Epithelial cell of esophagus (primary cell): ENCODE results near the gene PMIS2.

Source experiments
- DNase-seq: peaks from one replicate; pipeline ENCODE4 v3.0.0; 2010; ENCODE audit warnings: low read depth
- H3K4me3 ChIP-seq: 2 replicates; pipeline ENCODE4 v1.5.1; 2011; ENCODE audit warnings: mild to moderate bottlenecking, low read length, control low read depth
- CTCF ChIP-seq: IDR thresholded peaks from 2 replicates; pipeline ENCODE4 v1.5.1; 2011; ENCODE audit warnings: low read depth, mild to moderate bottlenecking, low read length, control low read depth, inconsistent platforms; ENCODE audit not compliant: insufficient read depth; ENCODE audit errors: missing control alignments

The PMIS2 gene

GRCh38 chr19:35544110-35544802 is 41.7 kb upstream of the PMIS2 start:
- no peak for TF ChIP-seq CTCF
- peak overlapping the region; percentile 75 for H3K4me3 ChIP-seq
- no peak for DNase-seq

GRCh38 chr19:35545001-35545854 is 40.7 kb upstream of the PMIS2 start, which contains the start of gene TMEM147:
TSS of gene TMEM147 (plus strand) at chr19:35545626. CDS start at chr19:35545740, 114 bp downstream.
- H3K4me3 ChIP-seq: peak within 1 kb of the TSS; percentile 75
- no peak for TF ChIP-seq CTCF
- peak; percentile 88 for DNase-seq

- H3K4me3 ChIP-seq: peak overlapping the region; percentile 75
- DNase-seq: peak; percentile 47
Measured at GRCh38 chr19:35545855-35546381, 40.1 kb upstream of the PMIS2 start.

GRCh38 chr19:35546532-35546931 is 39.4 kb upstream of the PMIS2 start:
- no peak for TF ChIP-seq CTCF
- peak overlapping the region; percentile 75 for H3K4me3 ChIP-seq
- no peak for DNase-seq

More at GRCh38 chr19:35545855-35546381, 40.1 kb upstream of the PMIS2 start:
- TF ChIP-seq CTCF: no peak

- H3K4me3 ChIP-seq: no peak overlapping the region
- peak; percentile 79 for DNase-seq
- TF ChIP-seq CTCF: peak; percentile 76
Measured at GRCh38 chr19:35549174-35549788, 36.7 kb upstream of the PMIS2 start.

- no peak for DNase-seq
- TF ChIP-seq CTCF: no peak
- H3K4me3 ChIP-seq: no peak overlapping the region
Measured at GRCh38 chr19:35549879-35550523, 36.0 kb upstream of the PMIS2 start.
